ENCODE results near the gene STAU1. TPM values are rescaled to one million over a fixed set of nuclear protein-coding genes. Genes with fewer than 3 reads are reported as not detected.

STAU1 gene
- total RNA-seq, 6 experiments from 2014 or later = 53.7 to 96.6 (median 70.4) TPM

- Histone ChIP-seq H3K36me3 (peaks cover 0 to 55% (median 21%) of the 10 kb centered on the region in 4 donors), H3K27me3 (no peaks in the 10 kb centered on the region), H3K27ac (no peak overlapping the region), H3K4me1 (no peaks in the 10 kb centered on the region), H3K9me3 (no peaks in the 10 kb centered on the region), H3K4me3 (no peak overlapping the region)
- no peak for DNase-seq
- TF ChIP-seq CTCF (IDR thresholded peaks at IDR 0.05) (no peak), POLR2A (IDR thresholded peaks at IDR 0.05) (no peak)
- no peak for ATAC-seq
- intact Hi-C loops (cut with DNase I) = no loop called here
- 100% methylated on average over 6 of the region's 6 CpGs for WGBS (ENCODE audit: insufficient coverage, low coverage, low lambda C conversion rate, missing lambda C conversion rate)
Measured at GRCh38 chr20:49149281-49150045, 38.7 kb downstream of the STAU1 start.

- Histone ChIP-seq H3K4me3 (no peak overlapping the region), H3K27ac (no peak overlapping the region), H3K4me1 (no peaks in the 10 kb centered on the region), H3K27me3 (no peaks in the 10 kb centered on the region), H3K9me3 (no peaks in the 10 kb centered on the region), H3K36me3 (peaks cover 0 to 63% (median 21%) of the 10 kb centered on the region in 4 donors)
- no peak for TF ChIP-seq CTCF (IDR thresholded peaks at IDR 0.05)
- no peak for TF ChIP-seq POLR2A (IDR thresholded peaks at IDR 0.05)
- 93% methylated on average over 5 of the region's 5 CpGs for WGBS (ENCODE audit: insufficient coverage, low coverage, low lambda C conversion rate, missing lambda C conversion rate)
- no peak for ATAC-seq
- DNase-seq = no peak
- intact Hi-C loops (cut with DNase I) = no loop called here
Measured at GRCh38 chr20:49148601-49149000, 39.5 kb downstream of the STAU1 start.

- TF ChIP-seq POLR2A (IDR thresholded peaks at IDR 0.05) (no peak), CTCF (IDR thresholded peaks at IDR 0.05) (no peak)
- Histone ChIP-seq H3K27me3 (no peaks in the 10 kb centered on the region), H3K9me3 (no peaks in the 10 kb centered on the region), H3K27ac (no peak overlapping the region), H3K4me1 (no peaks in the 10 kb centered on the region), H3K4me3 (no peak overlapping the region), H3K36me3 (peaks cover 0 to 63% (median 22%) of the 10 kb centered on the region in 4 donors)
- intact Hi-C loops (cut with DNase I) = no loop called here
- 92% methylated on average over 4 of the region's 8 CpGs for WGBS (ENCODE audit: insufficient coverage, low coverage, low lambda C conversion rate, missing lambda C conversion rate)
- ATAC-seq = no peak
- no peak for DNase-seq
Measured at GRCh38 chr20:49147296-49147695, 40.8 kb downstream of the STAU1 start.

GRCh38 chr20:49146442-49147225, 41.5 kb downstream of the STAU1 start:
- no peaks in the 10 kb centered on the region for H3K4me1 ChIP-seq
- H3K27ac ChIP-seq = no peak overlapping the region
- H3K27me3 ChIP-seq = no peaks in the 10 kb centered on the region
- intact Hi-C loops (cut with DNase I) = no loop called here
- TF ChIP-seq POLR2A (IDR thresholded peaks at IDR 0.05) (no peak), CTCF (IDR thresholded peaks at IDR 0.05) (no peak)
- H3K36me3 ChIP-seq = peaks cover 0 to 57% (median 21%) of the 10 kb centered on the region in 4 donors
- H3K4me3 ChIP-seq = no peak overlapping the region
- H3K9me3 ChIP-seq = no peaks in the 10 kb centered on the region
- WGBS (ENCODE audit: insufficient coverage, low coverage, low lambda C conversion rate, missing lambda C conversion rate) = 63% methylated on average over 4 of the region's 5 CpGs
- DNase-seq = no peak
- ATAC-seq = no peak
